HG03558 (cell line): Measurements from ENCODE around the gene SATB2.

Experiments
- ATAC-seq: cut with Tn5 transposase; IDR thresholded peaks from one replicate; pipeline ENCODE4 v1.9.1; 2021; ENCODE audit warnings: moderate number of reproducible peaks; ENCODE audit not compliant: unreplicated experiment; ENCODE audit errors: extremely low read depth

Gene SATB2

GRCh38 chr2:199455210-199455544 is 2.6 kb downstream of the SATB2 start:
- ATAC-seq, result no peak

DNA sequence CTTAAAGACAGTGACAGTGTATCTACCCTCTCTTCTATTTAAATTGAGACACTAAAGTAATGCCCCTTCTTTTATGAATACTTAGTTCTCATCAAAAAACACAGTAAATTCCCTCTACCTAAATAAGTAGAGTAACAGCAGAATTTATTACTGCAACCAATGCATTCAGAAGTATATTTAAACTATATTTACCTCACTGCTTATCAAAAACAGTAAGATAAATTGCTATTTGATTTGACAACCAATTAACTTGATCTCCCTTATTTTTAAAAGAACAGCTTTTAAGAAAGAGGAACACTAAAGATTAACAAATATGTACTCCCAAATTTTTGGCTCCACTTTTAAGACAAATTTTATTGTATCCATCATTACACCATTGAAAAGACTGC is 4.8 kb downstream of the SATB2 start:
- ATAC-seq, result no peak

- no peak for ATAC-seq
Observed at GRCh38 chr2:199452260-199452990, 5.3 kb downstream of the SATB2 start.

DNA sequence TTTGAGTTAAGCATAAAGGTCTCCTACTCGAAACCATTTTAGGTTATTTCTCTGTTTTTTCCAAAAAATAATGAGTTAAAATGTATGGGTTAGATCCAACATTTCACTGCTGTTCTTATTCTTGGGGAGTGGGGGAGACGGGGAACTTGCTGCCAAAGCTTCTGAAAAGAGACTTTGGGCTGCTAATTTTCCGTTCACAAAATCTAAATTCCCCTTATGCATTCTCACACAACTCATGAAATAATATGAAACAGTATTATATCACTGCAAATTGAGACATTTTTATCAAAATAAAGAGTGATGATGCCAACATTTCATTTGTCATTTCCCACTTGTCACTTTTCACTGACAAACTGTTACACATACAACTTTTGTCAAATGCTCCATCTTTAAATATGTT is 7.8 kb downstream of the SATB2 start:
- no peak for ATAC-seq

DNA sequence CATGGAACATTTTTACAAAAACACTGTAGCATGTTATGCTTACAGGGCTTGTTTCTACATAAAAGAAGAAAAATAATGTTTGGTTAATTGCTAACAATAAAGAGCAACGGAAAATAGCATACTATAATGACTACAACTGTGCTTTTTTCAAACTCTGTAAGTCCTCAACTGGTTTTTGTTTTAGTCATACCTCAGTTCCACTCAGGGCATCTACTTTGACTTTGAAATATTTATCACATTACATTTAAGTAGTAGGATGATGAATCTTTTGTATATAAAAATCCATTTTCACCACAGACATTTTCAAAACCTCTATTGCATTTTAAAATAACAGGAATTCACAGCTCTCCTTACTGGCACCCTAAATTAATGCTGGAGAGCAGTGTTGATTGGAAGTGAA is 8.3 kb downstream of the SATB2 start:
- ATAC-seq, result no peak

DNA sequence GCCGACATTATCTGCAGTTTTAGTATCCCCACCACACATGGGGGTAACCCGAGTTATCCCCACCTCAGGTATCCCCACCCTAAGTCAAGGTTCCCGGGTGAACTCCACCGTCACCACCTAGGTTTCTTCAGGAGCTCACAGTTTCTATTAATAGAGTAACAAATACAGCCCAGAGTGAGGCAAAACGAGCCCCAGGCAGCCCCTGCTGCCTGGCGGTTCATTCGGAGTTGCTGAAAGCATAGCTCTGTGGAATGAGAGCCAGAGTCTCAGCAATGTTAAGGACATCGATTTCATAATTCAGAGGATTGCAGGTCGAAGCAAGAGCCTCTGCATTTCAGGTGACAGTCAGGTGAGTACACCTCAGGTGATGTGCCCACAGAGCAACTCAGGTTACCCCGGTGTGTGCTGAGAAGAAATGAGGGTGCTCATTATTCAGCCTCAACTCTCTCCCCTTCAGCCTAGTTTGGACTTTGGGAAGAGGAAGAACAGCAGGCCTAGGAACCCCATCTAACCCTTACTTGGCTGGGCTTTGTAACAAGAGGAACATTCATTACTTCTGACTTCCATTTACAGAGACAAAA is 10.7 kb downstream of the SATB2 start:
- no peak for ATAC-seq

DNA sequence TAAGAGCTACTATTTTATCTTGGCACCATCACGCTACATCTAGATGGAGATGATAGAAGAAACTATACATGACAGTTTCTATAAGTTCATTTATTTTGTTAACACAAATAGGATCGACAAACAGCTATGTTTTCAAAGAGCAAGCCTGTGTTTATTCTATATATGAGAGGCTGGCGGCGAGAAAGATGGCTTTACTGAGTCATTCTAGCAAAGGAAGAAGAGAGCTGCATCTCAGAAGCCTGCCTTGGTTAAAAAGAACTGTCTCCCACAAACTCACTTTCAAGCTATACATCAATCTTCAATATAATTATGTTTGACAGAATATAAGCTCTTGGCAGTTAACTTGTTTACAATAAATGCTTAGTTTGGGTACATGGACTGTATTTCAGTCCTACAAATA is 13.0 kb downstream of the SATB2 start:
- no peak for ATAC-seq

DNA sequence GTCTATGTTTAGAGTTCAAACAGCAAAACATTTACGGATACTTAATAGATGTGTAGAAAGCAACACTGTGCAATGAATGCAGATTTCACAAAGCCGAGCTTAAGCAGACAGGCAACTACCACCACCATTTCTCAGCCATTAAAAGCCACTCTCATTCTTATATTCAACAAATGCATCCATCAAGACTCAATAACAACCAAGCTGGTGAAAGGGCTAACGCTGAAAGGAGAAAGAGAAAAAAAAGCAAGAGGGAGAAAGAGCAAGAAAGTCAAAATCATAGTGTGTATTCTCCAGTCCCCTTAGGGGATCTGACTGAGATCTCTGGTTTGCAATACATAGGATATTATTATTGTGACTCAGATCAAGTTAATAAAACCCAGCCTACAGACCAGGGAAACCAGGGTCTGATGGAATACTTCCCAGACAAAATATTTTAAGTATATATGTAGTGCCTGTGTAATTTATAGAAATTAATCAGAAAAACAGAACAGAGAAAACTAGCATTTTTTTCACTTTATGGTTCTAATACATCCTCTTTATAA is 14.1 kb downstream of the SATB2 start:
- ATAC-seq, result no peak

DNA sequence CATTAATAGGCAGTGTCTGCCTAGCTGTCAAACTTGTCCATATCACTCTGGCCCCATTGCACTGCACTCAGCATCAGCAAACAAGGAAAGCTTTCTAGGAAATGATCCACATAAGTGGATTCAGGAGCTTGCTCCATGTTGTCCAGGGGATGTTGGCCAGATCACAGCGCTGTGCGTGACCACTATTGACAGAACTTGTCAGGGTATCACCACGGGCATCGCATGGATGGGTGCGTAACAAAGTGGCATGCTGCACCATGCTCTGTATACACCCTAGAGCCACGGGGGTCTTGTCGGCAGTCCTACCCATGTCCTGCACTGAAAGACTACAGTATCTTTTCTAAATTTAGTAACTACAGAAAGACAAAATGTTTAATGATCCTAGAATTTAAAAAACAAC is 15.6 kb downstream of the SATB2 start:
- ATAC-seq, result no peak

GRCh38 chr2:199441759-199442158 is 16.0 kb downstream of the SATB2 start:
- ATAC-seq, result no peak

DNA sequence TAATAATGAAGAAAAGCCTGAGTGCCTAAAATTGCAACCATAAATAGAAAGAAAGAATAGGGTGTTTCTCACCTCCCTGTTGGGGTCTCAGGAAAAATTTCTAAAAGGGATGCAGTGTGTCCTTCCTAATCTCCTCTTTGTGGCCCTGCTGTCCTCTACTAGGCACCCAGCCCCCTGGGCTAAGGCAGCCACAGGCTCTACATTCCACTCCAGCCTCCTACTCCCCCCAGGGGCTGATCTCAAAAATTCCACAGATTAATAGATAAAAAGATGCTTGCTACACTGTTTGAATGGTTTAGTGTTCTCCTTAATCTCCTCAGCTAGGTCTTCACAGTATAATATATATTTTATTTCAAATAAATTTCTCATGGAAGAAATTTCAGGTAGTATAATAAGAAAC is 17.6 kb downstream of the SATB2 start:
- no peak for ATAC-seq

- no peak for ATAC-seq
Observed at GRCh38 chr2:199439542-199439941, 18.2 kb downstream of the SATB2 start.

- ATAC-seq, result no peak
Observed at GRCh38 chr2:199439066-199439465, 18.7 kb downstream of the SATB2 start.

- ATAC-seq, result no peak
Observed at GRCh38 chr2:199434555-199434954, 23.2 kb downstream of the SATB2 start.

DNA sequence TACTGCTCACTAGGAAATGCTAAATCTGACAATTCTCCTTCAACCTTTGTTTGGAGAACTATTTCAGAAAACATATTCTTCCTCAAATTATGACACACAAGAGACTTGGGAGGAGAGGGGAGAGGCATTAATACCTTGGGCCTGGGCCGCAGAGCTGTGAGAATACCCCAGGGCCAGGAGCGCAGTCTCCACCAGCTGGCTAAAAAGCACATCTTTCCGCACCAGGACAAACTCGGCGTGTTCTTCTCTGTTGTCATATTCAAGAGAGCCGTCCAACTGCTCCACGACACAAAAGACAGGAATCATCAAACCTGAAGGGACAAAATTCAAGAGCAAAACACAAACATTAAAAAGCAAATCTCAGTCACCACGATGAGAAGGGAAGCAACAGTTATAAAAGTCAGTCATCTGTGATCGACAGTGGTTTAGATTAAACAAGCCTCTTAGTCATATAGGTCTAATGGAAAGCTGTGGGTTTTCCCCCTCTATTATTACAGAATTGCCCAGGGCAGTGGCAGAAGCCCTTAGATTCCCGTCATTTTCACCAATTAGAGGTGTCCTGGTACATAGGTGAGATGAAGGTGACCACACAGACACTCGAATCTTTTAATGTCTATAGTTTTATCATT is 24.4 kb downstream of the SATB2 start:
- no peak for ATAC-seq

DNA sequence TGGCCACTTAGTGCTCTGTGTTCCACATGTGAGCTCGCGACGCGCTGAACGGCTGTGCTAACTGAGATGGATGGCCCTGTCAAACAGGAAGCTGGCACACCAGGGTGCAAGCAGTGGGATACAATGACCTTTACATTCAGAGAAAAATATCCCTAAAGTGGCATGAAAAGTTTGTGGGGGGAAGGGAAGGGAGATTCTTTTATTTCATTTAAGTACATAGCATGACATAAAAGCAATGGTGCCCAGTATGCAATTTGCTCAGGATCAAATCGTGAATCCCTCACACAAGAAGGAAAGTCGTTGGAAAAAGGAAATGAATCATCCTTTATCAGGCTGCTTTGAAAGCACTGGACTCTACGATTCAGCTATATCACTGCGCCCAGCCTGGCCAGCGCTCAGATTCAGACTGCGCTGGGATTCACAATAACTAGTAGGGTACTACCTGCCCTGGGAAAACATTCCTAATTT is 26.0 kb downstream of the SATB2 start:
- no peak for ATAC-seq

- no peak for ATAC-seq
Observed at GRCh38 chr2:199430214-199430613, 27.5 kb downstream of the SATB2 start.

DNA sequence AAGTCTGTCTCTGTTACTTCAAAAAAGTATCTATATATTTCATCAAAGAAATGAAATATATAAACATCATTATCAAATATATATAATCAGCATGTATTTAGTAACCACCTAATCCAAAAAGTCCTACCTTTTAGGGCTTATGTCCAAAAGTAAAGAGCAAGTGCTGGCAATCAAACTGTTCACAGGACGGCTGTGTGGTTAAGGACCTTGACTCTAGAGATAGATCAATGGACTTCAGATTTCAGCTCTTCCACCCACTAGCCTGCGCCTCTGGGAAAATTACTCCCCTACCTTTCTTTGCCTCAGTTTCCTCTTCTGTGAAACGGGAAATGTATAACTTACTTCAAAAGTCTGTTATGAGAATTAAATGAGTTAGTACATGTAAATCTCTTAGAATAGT is 29.4 kb downstream of the SATB2 start:
- no peak for ATAC-seq

GRCh38 chr2:199424160-199424559 is 33.6 kb downstream of the SATB2 start:
- no peak for ATAC-seq

- no peak for ATAC-seq
Observed at GRCh38 chr2:199419428-199419827, 38.3 kb downstream of the SATB2 start.

- ATAC-seq, result no peak
Observed at GRCh38 chr2:199414465-199414864, 43.3 kb downstream of the SATB2 start.

- no peak for ATAC-seq
Observed at GRCh38 chr2:199414001-199414400, 43.7 kb downstream of the SATB2 start.
